Measurements from ENCODE around the gene MED17.

DNA sequence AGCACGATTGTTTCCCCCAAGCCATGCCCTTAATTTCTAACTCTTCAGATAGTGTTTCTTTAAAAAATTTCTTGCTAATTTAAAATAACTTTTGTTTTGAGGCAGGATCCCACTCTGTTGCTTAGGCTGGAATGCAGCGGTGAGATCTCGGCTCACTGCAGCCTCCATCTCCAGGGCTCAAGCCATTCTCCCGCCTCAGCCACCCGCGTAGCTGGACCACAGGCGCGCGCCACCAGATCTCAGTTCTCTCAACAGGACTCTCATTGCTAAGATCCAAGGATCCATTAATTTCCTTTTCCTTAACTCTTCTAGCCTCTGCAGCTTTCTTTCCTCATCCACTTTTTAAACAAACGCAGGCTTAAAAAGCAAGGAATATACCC is 327 bp upstream of the MED17 start:
- TF ChIP-seq, protein P1, sequence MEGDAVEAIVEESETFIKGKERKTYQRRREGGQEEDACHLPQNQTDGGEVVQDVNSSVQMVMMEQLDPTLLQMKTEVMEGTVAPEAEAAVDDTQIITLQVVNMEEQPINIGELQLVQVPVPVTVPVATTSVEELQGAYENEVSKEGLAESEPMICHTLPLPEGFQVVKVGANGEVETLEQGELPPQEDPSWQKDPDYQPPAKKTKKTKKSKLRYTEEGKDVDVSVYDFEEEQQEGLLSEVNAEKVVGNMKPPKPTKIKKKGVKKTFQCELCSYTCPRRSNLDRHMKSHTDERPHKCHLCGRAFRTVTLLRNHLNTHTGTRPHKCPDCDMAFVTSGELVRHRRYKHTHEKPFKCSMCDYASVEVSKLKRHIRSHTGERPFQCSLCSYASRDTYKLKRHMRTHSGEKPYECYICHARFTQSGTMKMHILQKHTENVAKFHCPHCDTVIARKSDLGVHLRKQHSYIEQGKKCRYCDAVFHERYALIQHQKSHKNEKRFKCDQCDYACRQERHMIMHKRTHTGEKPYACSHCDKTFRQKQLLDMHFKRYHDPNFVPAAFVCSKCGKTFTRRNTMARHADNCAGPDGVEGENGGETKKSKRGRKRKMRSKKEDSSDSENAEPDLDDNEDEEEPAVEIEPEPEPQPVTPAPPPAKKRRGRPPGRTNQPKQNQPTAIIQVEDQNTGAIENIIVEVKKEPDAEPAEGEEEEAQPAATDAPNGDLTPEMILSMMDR (IDR thresholded peaks at IDR 0.05; ENCODE audit: insufficient read depth, low read depth, low read length): no peak
- TF ChIP-seq EZH2 (IDR thresholded peaks at IDR 0.05; ENCODE audit: insufficient read depth, low read length): no peak

Measured in astrocyte (in vitro differentiated cells and primary cell).